Measurements from ENCODE around the gene TGIF2.

The TGIF2 gene

GRCh38 chr20:36541227-36541767 lies 32.1 kb upstream of the TGIF2 start, which contains the start of gene MYL9 (continued):
- no peak for TF ChIP-seq ZBTB10 (tag by site-specific recombination; IDR thresholded peaks at IDR 0.05)
- no peak for TF ChIP-seq ZNF157 (tag by site-specific recombination; IDR thresholded peaks at IDR 0.05)
- TF ChIP-seq ZNF664 (tag by site-specific recombination; IDR thresholded peaks at IDR 0.05), result no peak
- TF ChIP-seq REST (tag by site-specific recombination; IDR thresholded peaks at IDR 0.05), result no peak
- no peak for TF ChIP-seq ZNF596 (tag by site-specific recombination; IDR thresholded peaks at IDR 0.05)
- TF ChIP-seq PRDM10 (tag by site-specific recombination; IDR thresholded peaks at IDR 0.05), result no peak
- TF ChIP-seq ZNF704 (tag by site-specific recombination; IDR thresholded peaks at IDR 0.05), result no peak

- H3K4me1 ChIP-seq (ENCODE audit: control insufficient read depth, insufficient read depth, low read length), result no peaks in the 10 kb centered on the region; the same call in 1 of the 2 replicates
- H3K36me3 ChIP-seq (ENCODE audit: control insufficient read depth in 2 of 2, insufficient read depth in 1 of 2, low read length in 2 of 2), result no peaks in the 10 kb centered on the region
- ChIA-PET CTCF (interaction anchor here (0.5 to 1.0 kb wide), 5 partner anchors 13 to 174 kb away, joined by 3 to 6 read pairs (median 3); no protein-coding TSS in a partner anchor), POLR2A (no interaction called here)
- no peak overlapping the region for H3K27ac ChIP-seq (ENCODE audit: extremely low read depth, low read depth, low read length)
- H3K9me3 ChIP-seq (ENCODE audit: control insufficient read depth, insufficient read depth, low read depth, low read length), result no peaks in the 10 kb centered on the region
- TF ChIP-seq ZNF362 (tag by site-specific recombination; IDR thresholded peaks at IDR 0.05) (no peak), ZNF677 (tag by site-specific recombination; IDR thresholded peaks at IDR 0.05) (no peak), ZNF394 (tag by site-specific recombination; IDR thresholded peaks at IDR 0.05; ENCODE audit: borderline replicate concordance) (peak; percentile 45; the same call in 1 of the 2 replicates), CTCF (tag by site-specific recombination; IDR thresholded peaks at IDR 0.05) (0 out of 2 replicates have a peak, but pooled peaks have one; percentile 38)
- H3K4me3 ChIP-seq (ENCODE audit: low read depth, low read length), result no peak overlapping the region
These were observed 31.5 kb upstream of the TGIF2 start for GRCh38 chr20:36541768-36542488.
